Uterus (tissue), 2 donors: ENCODE results near the gene GPR61.

Experiments
- CTCF ChIP-seq, 4 experiments: fragments of 200-600 bp in 2 of 4; fragments of 450-650 bp in 2 of 4; sonication (generic) in 2 of 4; IDR thresholded peaks; one replicate each; pipeline ENCODE4 v1.5.1; 2016 to 2019; ENCODE audit warnings: antibody characterized with exemption in 4 of 4, mild to moderate bottlenecking in 2 of 4, moderate library complexity in 1 of 4
- POLR2A ChIP-seq, 2 donors: fragments of 450-650 bp; IDR thresholded peaks; one replicate each; pipeline ENCODE4 v1.6.1; 2016; ENCODE audit warnings: antibody characterized with exemption in 2 of 2, mild to moderate bottlenecking in 1 of 2, moderate library complexity in 1 of 2

GRCh38 chr1:109513110-109513710 lies 26.5 kb upstream of the GPR61 start:
- TF ChIP-seq CTCF (IDR thresholded peaks at IDR 0.05) (no peak), POLR2A (IDR thresholded peaks at IDR 0.05) (no peak)
